HAP-1 (cell line): ENCODE data around the gene CACFD1.

Experiments used
- DNase-seq, 2 experiments: peaks; one replicate each; pipeline ENCODE4 v3.0.0-alpha.2; 2016 to 2020; ENCODE audit warnings: low spot score in 2 of 2
- H3K27me3 ChIP-seq: fragments of 250-450 bp; sonication (Bioruptor Pico); 2 replicates; pipeline ENCODE4 v1.5.1; 2020; ENCODE audit warnings: low read depth, mild to moderate bottlenecking, moderate library complexity
- H3K36me3 ChIP-seq: fragments of 250-450 bp; sonication (Bioruptor Pico); replicated peaks from 2 replicates; pipeline ENCODE4 v1.5.1; 2020; ENCODE audit warnings: mild to moderate bottlenecking
- H3K4me1 ChIP-seq: fragments of 250-450 bp; sonication (Bioruptor Pico); 2 replicates; pipeline ENCODE4 v1.5.1; 2020; ENCODE audit warnings: mild to moderate bottlenecking
- H3K4me3 ChIP-seq: fragments of 250-450 bp; sonication (Bioruptor Pico); 2 replicates; pipeline ENCODE4 v1.5.1; 2020; ENCODE audit warnings: mild to moderate bottlenecking, moderate library complexity
- H3K9me3 ChIP-seq: fragments of 250-450 bp; sonication (Bioruptor Pico); 2 replicates; pipeline ENCODE4 v1.5.1; 2020; ENCODE audit warnings: mild to moderate bottlenecking, moderate library complexity
- in situ Hi-C: fragments of 300-500 bp; cut with MboI; formaldehyde crosslinking; loops from 3 replicates; pipeline ENCODE4 v1.14.3; 2020; ENCODE audit warnings: low sequenced_read_pairs, inconsistent platforms, mixed read lengths

The CACFD1 gene

DNA sequence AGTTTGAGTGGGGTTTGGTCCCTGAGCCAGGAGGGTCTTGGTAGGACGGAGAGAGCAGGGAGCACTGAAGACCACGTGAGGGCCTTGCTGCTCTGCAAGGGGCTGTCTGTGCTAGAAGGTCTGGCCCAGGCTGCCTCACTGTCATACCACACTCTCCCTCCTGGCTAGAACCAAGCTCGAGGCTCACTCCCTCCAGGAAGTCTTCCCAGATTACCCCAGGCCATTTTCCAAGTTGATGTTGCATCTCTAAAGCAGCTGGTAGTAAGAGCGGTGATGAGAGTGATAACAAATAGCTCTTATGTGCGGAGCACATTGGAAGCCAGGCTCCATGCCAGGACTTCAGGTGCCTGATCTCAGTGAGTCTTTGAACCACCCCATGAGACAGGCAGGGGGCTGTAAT lies 58.4 kb downstream of the CACFD1 start:
- H3K4me3 ChIP-seq = no peak overlapping the region
- no peak for DNase-seq
- in situ Hi-C loops = no loop called here
- no peaks in the 10 kb centered on the region for H3K4me1 ChIP-seq
- H3K9me3 ChIP-seq = no peaks in the 10 kb centered on the region
- no peaks in the 10 kb centered on the region for H3K36me3 ChIP-seq
- peaks cover 3% of the 10 kb centered on the region; the same call in 1 of the 2 replicates for H3K27me3 ChIP-seq

DNA sequence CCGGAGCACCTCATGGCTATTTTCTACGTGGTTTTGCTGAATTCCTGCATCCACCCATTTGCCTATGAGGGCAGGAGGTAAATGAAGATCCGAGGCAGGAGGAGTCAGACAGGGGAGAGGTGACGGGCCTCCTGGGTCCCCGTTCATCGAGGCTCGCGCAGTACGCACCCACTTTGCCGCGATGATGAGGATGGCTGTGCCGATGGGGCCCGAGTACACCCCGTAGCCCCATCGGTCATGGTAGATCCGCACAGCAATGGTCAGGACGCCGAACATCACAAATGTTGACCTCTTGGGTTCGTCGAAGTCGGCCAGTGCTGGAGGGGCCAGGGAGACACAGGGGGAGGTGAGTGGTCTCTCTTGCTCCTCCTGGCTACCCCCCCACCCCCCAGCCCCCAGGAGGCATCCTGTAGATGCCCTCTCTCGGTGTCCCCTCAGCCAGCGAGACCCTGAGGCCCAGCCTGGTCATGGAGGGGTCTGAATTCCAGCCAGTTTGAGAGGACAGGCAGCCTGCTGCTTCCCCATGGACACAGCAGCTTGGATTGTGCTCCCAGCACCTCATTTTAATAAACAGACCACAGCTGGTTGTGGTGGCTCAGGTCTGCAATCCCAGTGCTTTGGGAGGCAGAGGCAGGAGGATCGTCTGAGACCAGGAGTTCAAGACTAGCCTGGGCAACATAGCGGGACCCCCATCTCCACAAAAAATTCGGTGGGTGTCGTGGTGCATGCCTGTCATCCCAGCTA lies 59.1 kb downstream of the CACFD1 start:
- H3K27me3 ChIP-seq = peaks cover 3% of the 10 kb centered on the region; the same call in 1 of the 2 replicates
- H3K4me1 ChIP-seq = no peaks in the 10 kb centered on the region
- in situ Hi-C loops = no loop called here

GRCh38 chr9:133519693-133520092 lies 59.9 kb downstream of the CACFD1 start:
- Histone ChIP-seq H3K4me3 (no peak overlapping the region), H3K4me1 (no peaks in the 10 kb centered on the region), H3K27me3 (peaks cover 1% of the 10 kb centered on the region; the same call in 1 of the 2 replicates), H3K36me3 (no peaks in the 10 kb centered on the region), H3K9me3 (no peaks in the 10 kb centered on the region)
- in situ Hi-C loops = no loop called here
- DNase-seq = no peak

More for the DNA sequence above, 59.1 kb downstream of the CACFD1 start:
- Histone ChIP-seq H3K36me3 (no peaks in the 10 kb centered on the region), H3K9me3 (no peaks in the 10 kb centered on the region), H3K4me3 (no peak overlapping the region)
- no peak for DNase-seq

DNA sequence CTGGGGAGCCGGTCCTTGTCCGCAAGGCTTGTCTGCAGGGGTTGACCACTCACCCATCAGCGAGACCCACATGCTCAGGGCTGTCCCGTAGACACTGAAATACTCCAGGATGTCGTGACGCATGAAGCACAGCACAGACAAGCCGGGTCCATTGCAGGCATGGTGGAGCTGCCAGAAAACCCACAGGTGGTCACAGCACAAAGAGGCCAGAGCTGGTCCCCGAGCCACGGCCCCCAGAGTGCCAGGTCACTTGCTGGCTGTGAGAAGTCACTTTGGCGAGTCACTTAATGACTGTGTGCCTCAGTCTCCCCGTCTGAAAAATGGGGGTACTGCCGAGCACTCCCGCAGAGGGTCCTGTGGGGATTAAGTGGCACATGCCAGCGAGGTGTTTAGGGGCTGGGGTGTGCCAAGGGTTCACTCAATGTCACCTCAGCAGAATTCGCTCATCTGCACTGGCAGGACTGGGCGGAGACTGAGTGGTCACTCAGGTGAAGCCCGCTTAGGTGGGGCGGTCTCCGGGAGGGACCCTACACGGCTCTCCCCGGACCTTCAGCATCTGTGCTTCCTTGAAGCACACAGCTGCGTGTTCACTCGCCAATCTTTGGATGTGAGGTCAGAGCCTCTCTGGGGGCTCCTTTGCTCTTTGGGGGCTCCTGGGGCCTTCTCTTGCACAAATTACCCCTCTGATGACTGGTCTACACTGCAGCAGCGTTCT lies 60.5 kb downstream of the CACFD1 start:
- in situ Hi-C loops = no loop called here
- Histone ChIP-seq H3K4me3 (no peak overlapping the region), H3K4me1 (no peaks in the 10 kb centered on the region), H3K9me3 (no peaks in the 10 kb centered on the region), H3K36me3 (no peaks in the 10 kb centered on the region), H3K27me3 (no peaks in the 10 kb centered on the region)
- no peak for DNase-seq
